ENCODE measurements around the gene GDF7. TPM values are rescaled to one million over a fixed set of nuclear protein-coding genes. Genes with fewer than 3 reads are reported as not detected.

GDF7 gene
- polyA plus RNA-seq, 1 experiment = 0.32 TPM

- ChIA-PET POLR2A (no interaction called here), CTCF (interaction anchor here (1.4 kb wide), 1 partner anchor 14 kb away, joined by 7 read pairs; no protein-coding TSS in a partner anchor)
- DNase-seq (ENCODE audit: low read depth) = no peak
- TF ChIP-seq, protein P1, sequence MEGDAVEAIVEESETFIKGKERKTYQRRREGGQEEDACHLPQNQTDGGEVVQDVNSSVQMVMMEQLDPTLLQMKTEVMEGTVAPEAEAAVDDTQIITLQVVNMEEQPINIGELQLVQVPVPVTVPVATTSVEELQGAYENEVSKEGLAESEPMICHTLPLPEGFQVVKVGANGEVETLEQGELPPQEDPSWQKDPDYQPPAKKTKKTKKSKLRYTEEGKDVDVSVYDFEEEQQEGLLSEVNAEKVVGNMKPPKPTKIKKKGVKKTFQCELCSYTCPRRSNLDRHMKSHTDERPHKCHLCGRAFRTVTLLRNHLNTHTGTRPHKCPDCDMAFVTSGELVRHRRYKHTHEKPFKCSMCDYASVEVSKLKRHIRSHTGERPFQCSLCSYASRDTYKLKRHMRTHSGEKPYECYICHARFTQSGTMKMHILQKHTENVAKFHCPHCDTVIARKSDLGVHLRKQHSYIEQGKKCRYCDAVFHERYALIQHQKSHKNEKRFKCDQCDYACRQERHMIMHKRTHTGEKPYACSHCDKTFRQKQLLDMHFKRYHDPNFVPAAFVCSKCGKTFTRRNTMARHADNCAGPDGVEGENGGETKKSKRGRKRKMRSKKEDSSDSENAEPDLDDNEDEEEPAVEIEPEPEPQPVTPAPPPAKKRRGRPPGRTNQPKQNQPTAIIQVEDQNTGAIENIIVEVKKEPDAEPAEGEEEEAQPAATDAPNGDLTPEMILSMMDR (IDR thresholded peaks at IDR 0.05; ENCODE audit: insufficient read depth, low read depth, low read length) = no peak
- H3K36me3 ChIP-seq (ENCODE audit: control insufficient read depth, insufficient read depth, low read length) = peaks cover 2% of the 10 kb centered on the region; the same call in 1 of the 2 replicates
- no peak overlapping the region for H3K4me3 ChIP-seq (ENCODE audit: low read depth, low read length)
- H3K27me3 ChIP-seq (ENCODE audit: control insufficient read depth, insufficient read depth, low read length) = no peaks in the 10 kb centered on the region
Measured at GRCh38 chr2:20689428-20690264, 22.7 kb downstream of the GDF7 start.

DNA sequence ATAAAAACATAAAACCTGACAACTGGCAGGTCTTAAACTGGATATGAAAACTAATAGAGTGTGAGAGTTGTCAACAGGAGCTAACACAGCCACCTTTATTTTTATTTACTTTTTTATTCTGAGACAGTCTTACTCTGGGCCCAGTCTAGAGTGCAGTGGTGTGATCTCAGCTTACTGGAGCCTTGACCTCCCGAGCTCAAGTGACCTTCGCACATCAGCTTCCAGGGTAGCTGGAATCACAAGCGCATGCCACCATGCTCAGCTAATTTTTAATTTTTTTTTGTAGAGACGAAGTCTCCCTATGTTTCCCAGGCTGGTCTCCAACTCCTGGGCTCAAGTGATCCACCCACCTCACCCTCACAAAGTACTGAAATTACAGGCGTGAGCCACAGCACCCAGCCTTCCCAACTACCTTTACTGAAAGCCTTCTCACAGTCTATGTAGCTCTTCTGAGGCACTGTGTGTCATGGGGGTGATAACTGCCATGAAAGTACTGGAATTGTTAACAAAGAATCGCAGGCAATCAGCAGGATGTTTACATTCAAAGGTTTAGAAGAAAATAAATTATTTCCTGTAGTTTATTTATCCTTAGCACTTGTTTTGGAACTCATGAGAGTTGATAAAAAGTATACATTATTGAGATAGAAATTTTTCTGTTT lies 24.3 kb downstream of the GDF7 start:
- Histone ChIP-seq H3K4me3 (ENCODE audit: low read depth, low read length) (no peak overlapping the region), H3K27me3 (ENCODE audit: control insufficient read depth, insufficient read depth, low read length) (no peaks in the 10 kb centered on the region), H3K36me3 (ENCODE audit: control insufficient read depth, insufficient read depth, low read length) (no peaks in the 10 kb centered on the region)
- ChIA-PET POLR2A (no interaction called here), CTCF (interaction anchor here (0.9 to 1.3 kb wide), 3 partner anchors 15 to 30 kb away, joined by 3 to 4 read pairs (median 3); no protein-coding TSS in a partner anchor)
- DNase-seq (ENCODE audit: low read depth) = no peak
- TF ChIP-seq, protein P1 (IDR thresholded peaks at IDR 0.05; ENCODE audit: insufficient read depth, low read depth, low read length) = no peak

DNA sequence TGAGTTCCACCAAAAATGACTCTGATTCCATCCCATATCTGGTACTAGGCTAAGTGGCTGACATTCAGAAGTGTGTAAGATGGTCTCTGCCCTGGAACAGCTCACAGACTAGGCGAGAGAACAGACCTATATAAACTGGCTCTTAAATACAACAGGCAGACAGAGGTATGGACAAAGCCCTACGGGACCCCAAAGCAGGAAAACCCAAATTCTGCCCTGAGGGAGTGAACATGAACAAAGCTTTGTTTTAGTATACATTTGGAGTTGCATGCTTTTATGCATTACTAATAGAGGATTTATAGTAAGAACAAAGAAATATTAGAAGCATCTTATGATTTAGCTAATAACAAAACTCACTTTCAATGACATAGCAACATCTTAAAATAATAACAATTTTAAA lies 25.1 kb downstream of the GDF7 start:
- no peaks in the 10 kb centered on the region for H3K27me3 ChIP-seq (ENCODE audit: control insufficient read depth, insufficient read depth, low read length)
- ChIA-PET CTCF (interaction anchor here (1.3 to 2.2 kb wide), 2 partner anchors 10 to 31 kb away, joined by 6 to 11 read pairs; no protein-coding TSS in a partner anchor), POLR2A (no interaction called here)
- no peaks in the 10 kb centered on the region for H3K36me3 ChIP-seq (ENCODE audit: control insufficient read depth, insufficient read depth, low read length)
- TF ChIP-seq, protein P1 (IDR thresholded peaks at IDR 0.05; ENCODE audit: insufficient read depth, low read depth, low read length) = no peak
- DNase-seq (ENCODE audit: low read depth) = no peak
- H3K4me3 ChIP-seq (ENCODE audit: low read depth, low read length) = no peak overlapping the region

- ChIA-PET POLR2A (no interaction called here), CTCF (interaction anchor here (0.7 to 2.2 kb wide), 3 partner anchors 11 to 55 kb away, joined by 3 to 11 read pairs (median 3); no protein-coding TSS in a partner anchor)
- Histone ChIP-seq H3K36me3 (ENCODE audit: control insufficient read depth, insufficient read depth, low read length) (no peaks in the 10 kb centered on the region), H3K4me3 (ENCODE audit: low read depth, low read length) (no peak overlapping the region), H3K27me3 (ENCODE audit: control insufficient read depth, insufficient read depth, low read length) (no peaks in the 10 kb centered on the region)
- no peak for DNase-seq (ENCODE audit: low read depth)
- TF ChIP-seq, protein P1 (IDR thresholded peaks at IDR 0.05; ENCODE audit: insufficient read depth, low read depth, low read length) = no peak
Measured at GRCh38 chr2:20693317-20693716, 26.4 kb downstream of the GDF7 start.

- no peak for DNase-seq (ENCODE audit: low read depth)
- Histone ChIP-seq H3K36me3 (ENCODE audit: control insufficient read depth, insufficient read depth, low read length) (no peaks in the 10 kb centered on the region), H3K4me3 (ENCODE audit: low read depth, low read length) (no peak overlapping the region), H3K27me3 (ENCODE audit: control insufficient read depth, insufficient read depth, low read length) (no peaks in the 10 kb centered on the region)
- TF ChIP-seq, protein P1 (IDR thresholded peaks at IDR 0.05; ENCODE audit: insufficient read depth, low read depth, low read length) = no peak
- ChIA-PET CTCF (interaction anchor here (1.5 kb wide), 1 partner anchor 15 kb away, joined by 4 read pairs; no protein-coding TSS in a partner anchor), POLR2A (no interaction called here)
Measured at GRCh38 chr2:20696366-20696765, 29.4 kb downstream of the GDF7 start.
